ENCODE data around the gene AGBL4. TPM values are rescaled to one million over a fixed set of nuclear protein-coding genes. Genes with fewer than 3 reads are reported as not detected.

Gene AGBL4
- total RNA-seq, 1 experiment from 2014 or later = 0.35 TPM

DNA sequence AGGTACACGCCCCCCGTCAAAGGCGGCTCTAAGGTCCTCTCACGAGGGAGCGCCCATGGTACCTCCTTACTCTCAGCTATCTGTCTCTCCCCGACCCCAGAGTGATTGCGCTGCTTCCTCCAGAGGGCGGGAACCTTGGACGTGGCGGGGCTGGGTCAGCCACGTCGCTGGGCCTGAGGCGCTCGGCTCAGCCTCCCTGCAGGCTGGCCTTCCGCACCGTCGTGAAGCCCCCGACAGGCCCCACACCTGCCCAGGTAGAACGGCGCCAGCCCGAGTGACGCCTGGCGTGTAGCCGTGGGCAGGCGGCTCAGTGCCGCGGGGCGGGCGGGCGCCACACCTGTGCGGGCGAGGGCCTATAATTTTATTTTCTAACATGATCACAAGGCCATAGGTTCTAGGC is 1124.9 kb downstream of the AGBL4 start:
- DNase-seq (ENCODE audit: low spot score) = no peak

DNA sequence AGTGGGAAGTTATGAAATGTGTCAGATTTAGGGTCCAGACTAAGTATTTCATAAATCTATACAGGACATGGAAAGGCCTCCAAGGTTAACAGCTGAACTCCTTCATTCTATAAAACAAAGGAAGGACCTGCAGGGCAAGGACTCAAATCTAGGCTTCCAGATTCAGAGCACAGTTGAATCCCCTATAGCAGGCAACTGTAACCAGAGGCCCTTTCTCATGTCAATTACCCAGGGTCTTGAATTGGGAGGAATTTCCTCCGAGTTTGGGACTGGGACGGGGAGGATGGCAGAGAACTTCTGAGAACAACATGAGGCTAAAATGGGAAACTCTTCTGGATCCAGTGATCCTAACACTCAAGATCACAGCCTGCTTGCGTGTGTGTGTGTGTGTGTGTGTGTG is 1134.1 kb downstream of the AGBL4 start:
- DNase-seq (ENCODE audit: low spot score) = no peak

DNA sequence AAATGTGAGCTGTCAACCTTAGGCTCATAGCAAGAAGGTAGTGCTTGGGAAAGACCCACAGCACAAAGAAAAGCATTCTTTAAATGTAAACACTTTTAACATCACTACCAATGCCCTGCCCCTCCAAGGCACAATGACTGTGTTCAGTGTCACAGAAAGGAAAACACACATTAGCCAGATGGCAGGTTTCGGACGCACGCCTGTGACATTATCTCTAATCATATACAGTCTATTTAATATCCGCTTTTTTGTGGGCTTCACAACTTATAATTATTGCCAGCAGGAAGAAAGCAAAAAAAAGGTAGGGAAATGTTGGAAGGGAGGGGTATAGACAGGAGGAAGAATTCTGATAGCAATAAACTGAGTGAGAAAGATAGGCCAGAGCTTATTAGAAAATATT is 1134.7 kb downstream of the AGBL4 start:
- no peak for DNase-seq (ENCODE audit: low spot score)

DNA sequence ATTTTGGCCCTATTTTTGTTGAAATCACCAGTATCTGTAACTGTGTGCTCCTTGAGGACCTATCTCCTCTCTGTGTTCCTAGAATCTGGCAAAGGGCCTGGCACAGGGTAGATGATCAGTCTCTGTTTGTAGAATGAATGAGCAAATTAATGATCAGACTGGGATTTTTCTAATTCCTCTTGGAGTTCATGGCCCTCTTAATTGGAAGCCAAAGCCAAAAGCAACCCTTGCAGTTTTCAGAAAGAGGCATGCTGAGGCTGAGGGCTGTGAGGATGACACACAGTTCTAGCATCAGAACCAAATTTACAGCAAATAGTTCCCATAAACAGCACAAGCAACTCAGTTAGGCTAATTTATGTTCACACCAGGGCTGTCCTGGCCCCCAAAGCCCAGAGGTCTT is 1136.0 kb downstream of the AGBL4 start:
- no peak for DNase-seq (ENCODE audit: low spot score)

DNA sequence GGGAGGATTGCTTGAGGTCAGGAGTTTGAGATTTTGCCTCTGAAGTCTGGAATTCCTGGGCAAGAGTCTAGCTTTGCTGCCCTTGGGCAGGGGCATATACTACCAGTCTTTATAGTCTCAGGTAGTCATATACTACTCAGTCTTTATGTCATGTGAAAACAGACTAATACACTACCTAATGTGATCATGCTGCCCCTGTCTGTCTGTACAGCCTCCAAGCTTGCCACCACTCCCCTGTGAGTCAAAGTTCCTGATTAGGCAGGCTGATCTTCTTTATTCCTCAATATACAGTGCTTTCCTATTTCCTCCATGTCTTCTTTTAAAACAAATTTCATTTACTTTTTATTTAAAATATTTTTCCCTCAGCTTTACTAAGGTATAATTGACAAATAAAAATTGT is 1141.7 kb downstream of the AGBL4 start:
- DNase-seq (ENCODE audit: low spot score) = no peak

DNA sequence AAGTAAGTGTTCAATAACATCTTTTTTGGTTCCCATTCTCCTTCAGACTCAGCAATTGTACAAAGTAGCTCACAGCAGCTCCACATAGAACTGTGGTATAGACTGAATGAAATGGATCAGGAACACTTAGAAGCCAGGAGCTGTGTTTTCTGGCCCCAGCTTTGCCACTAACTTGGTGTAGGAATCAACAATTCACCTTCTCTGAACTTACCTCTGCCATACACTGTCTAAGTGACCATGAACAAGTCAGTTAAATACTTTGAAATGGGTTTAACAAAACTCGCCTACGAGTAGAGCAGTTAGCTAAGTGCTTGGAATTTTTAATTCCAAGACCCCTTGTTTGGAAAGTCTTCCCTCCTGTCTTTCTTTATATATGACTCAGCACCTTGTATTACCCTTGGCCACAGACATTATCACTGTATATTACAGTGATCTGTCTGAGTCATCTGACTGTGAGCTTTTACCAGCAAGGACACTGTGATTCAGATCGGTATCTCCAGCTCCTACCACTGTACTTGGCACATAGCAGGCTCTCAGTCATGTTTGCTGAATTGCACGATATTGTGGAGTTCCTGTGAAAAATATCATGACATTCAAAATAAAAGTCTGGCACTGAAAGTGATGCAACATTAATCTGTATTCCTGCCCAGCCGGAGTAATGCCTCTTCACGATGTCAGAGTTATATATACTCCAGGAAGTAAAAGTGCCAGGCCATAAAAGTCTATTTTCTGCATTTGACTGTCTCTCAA is 1145.4 kb downstream of the AGBL4 start:
- DNase-seq (ENCODE audit: low spot score) = peak; percentile 92

DNA sequence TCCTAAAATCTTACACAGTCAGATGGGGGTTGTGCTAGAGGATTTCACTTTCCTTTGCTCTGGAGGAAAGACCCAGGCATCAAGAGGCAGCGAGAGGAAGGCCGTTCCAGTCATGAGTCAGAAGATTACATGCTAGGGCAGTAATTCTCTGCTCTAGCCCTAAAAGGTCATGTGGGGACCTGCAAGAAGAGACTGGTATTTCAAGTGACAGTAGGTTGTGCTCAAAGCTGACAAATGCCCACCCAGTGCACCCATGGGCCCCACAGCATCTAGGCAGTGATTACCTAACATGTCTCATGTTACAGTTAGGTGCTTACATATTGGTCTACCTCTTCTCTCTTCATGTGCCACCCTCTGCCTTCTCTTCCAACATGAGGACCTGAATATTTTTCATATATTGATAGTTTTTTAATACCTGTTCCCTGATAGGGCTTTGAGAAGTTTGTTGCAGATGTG is 1147.4 kb downstream of the AGBL4 start:
- DNase-seq (ENCODE audit: low spot score) = peak; percentile 53

DNA sequence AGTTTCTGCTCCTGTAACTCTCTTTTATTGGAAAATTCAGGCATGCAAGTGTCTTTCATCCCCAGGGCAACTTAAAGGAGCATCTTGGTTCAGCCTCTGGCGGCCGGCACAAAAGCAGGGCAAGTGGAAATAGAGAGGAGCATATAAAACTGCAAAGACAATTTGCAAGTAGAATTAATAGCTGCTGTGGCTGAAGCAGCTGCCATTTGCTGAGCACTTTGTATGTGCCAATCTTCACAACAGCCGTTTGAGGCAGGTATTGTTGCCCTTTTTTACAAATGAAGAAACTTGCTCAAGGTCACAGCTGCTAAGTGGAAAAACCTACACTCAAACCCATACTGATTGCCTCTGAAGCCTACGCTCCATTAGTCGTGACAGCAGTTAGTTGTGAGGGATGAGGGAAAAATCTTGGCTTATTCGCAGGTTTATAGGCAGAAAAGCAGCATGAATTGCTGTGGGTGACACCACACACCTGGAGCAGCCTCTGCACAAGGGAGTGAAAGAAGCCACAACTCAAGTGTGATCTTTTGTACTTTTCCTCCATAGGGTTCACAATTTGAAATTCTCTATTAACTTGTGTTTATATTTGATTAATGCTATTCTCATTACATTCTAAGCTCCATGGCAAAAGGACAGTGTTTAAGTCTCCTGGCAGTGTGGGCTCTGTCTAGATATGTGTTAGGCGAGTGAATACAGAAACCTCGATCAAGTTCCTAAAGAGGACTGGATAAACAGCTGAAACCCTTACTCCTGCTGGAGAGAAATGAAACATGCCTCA is 1148.0 kb downstream of the AGBL4 start:
- no peak for DNase-seq (ENCODE audit: low spot score)

DNA sequence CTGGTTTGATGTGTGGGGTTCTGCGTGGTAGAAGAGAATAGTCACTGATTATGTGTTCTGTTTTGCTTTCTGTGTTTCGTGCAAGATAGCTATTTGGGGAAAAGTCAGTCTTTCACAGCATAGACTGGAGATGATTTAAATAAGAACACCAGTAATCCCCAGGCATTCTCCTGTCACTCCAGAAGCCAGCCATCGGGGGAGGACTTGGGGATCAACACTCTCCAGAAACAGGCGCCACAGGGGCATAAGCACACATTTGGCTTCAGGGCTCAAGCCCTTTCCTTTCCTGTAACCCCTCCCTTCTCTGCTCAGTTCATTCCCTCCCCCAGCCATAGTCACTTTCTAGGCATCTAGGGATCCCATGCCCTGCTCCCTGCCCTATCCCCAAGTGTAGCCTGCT is 1149.8 kb downstream of the AGBL4 start:
- DNase-seq (ENCODE audit: low spot score) = no peak

DNA sequence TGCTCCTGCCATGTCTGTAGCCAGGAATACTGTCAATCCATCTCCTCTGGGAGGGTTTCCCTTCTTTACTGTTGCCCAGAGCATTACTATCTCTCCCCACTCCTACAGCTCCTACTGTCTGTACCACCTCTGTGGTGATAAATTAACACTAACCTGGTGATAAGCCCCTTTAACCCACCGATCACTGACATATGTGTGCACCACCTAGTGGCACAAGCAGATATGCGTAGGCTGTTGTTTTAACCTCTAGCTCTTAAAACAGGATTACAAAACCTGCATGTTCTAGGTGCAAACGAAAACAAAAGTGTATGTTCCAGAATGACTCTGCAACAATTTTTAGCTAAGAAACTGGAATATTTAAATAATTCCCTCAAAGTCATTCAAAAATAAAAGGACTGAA is 1153.2 kb downstream of the AGBL4 start:
- DNase-seq (ENCODE audit: low spot score) = peak; percentile 50

DNA sequence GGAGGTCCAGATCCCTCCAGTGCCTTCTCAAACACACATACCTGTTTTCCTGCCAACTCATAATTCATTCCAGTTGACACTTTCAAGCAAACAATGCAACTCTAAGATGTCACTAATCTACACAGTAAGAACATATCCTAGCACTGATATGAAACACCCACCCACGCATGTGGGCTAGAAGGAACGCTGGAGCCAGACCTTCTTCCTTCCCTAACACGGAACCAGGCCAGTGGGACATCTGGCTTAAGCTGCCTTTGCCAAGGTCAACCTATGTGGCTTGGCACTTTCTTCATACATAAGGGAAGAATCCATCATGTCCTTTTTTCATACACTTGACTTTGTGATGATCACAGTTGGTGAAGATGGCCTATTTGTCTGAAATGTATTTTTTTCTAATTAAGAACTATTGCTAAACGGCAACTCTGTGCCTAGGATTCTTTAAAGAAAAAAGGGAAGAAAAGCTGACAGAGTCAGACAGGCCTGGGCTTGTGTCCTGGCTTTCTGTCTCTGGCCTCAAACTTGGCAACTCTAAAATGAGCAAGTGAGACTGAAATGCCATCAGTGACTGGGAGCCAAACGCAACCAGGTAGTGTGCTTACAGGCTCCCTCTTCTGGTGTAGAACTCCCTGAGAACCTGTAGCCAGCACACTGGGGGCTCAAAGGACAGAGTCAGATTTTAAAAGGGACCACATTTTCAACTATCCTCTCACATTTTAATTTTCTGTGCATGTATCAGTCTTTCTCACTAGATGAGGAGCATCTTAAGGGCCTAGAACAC is 1154.4 kb downstream of the AGBL4 start:
- no peak for DNase-seq (ENCODE audit: low spot score)

DNA sequence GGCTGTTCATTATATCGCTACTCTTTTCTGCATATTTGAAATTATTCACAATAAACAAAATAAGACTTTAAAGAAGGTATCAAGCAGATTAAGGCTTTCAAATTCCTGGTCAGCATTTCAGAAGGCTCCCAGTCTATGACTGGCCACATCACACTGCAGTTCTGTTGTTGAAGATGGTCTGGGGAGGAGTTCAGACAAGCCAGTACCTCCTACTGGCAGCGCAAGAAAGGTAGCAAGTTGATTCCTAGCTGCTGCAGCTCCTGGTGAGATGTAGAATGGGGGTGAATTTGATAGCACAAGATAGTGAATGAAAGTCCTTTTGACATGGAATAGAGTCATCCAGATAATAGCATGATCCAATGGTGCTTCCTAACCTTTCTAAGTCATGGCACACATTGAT is 1158.8 kb downstream of the AGBL4 start:
- no peak for DNase-seq (ENCODE audit: low spot score)

DNA sequence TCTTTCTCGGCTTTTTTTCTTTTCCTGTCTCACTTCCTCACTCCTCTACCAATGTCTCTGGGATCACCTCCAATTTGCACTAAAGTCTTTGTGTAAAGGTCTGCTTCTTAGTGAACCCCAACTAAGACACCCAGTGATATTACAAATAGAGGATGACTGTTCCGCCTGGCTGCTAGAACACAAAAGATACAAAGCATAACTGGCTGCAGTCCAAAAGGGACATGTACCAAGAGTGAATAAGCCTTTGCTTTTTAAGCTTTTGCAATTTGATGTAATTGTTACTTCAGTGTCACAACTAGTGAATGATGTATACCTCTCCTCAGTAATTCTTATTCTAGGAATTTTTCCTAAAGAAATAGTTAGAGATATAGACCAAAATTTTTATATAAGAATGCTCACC is 1164.3 kb downstream of the AGBL4 start:
- no peak for DNase-seq (ENCODE audit: low spot score)

DNA sequence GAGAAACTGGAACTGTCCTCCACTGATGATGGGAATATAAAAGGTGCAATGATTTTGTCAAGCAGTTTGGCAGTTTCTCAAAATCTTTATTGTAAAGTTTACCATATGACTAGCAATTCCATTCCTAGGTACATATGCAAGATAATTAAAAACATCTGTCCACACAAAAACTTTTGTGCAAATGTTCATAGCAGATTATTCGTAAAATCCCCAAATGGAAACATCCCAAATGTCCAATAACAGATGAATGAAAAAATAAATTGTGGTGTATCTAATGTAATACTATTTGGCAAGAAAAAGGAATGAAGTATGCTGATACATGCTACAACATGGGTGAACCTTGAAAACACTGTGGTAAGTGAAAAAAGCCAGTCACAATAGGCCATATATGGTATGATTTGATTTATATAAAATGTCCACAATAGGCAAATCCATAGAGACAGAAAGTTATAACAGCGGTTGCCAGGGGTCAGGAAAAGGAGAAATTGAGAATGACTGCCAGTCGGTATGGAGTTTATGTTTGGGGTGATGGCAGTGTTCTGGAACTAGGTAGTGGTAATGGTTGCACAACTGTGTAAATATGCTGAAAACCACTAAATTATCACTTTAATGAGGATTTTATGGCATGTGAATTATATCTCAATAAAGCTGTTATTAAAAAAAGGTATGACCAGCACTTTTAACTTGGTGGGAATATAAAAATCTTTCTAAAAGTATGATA is 1165.4 kb downstream of the AGBL4 start:
- no peak for DNase-seq (ENCODE audit: low spot score)

DNA sequence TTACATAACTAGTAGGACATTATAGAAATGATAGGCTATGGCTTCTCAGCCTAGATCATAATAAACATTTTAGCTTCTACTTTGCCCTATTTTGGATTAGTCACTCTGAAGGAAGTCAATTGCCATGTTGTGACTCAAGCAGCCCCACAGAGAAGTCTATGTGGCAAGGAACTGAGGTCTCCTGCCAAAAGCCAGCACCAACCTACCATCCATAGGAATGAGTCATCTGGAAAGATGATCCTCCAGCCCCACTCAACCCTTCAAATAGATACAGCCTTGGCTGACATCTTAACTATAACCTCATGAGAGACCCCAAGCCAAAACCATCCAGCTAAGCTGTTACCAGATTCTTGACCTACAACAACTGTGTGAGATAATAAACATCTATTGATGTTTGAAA is 1170.7 kb downstream of the AGBL4 start:
- peak; percentile 89 for DNase-seq (ENCODE audit: low spot score)

DNA sequence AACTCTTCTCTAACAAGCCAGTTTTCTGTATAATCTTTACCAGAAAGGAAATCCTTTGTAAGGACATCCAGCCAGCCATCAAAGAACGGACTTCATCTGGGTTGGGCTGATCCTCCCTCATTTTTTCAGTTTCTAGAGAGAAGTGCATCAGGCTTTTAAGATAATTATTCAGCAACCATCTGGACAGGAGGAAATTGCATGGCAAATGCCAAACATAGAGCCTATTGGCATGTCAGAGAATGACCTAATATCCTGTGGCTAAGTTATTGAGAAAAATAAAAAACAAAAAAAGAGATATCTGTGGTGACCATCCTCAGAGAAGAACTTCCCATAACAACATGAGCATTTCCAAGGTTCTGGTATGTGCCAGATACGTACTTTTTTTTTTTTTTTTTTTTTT is 1172.1 kb downstream of the AGBL4 start:
- no peak for DNase-seq (ENCODE audit: low spot score)

DNA sequence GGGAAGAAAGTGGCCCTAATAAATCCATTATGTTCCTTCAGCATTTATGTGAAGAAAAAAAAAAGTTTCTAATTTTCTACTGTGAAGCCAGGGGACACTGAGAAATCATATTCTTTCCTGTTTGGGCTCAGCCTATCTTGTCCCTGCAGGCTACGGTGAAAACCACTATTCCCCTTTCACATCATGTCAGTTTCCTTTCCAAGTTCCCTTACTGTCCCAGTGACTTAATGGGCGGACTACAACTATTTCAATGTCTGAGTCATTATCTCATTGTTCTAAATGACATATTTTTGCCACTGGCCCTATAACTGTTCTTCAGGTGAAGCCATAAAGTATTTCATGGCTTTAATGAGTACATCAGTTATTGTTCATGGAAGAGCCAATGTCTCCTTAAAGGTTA is 1175.7 kb downstream of the AGBL4 start:
- DNase-seq (ENCODE audit: low spot score) = no peak

DNA sequence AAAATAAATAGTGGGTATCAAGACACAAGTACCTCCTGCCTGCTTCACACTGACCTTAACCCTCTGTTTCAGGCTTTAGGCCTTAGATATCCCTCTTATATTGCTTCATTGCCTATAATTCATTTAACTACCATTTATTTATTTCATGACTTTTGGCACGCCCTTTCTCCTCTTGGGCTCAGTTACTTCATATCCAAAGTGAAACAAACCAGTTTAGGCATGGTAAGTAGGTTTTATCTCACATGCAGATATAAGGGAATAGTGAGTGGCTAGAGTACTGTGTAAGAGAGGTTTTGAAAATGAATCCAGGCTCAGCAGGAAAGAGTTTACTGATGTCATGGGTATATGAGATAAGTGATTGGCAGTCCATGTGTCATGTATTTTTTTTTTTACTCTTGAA is 1177.3 kb downstream of the AGBL4 start:
- no peak for DNase-seq (ENCODE audit: low spot score)

DNA sequence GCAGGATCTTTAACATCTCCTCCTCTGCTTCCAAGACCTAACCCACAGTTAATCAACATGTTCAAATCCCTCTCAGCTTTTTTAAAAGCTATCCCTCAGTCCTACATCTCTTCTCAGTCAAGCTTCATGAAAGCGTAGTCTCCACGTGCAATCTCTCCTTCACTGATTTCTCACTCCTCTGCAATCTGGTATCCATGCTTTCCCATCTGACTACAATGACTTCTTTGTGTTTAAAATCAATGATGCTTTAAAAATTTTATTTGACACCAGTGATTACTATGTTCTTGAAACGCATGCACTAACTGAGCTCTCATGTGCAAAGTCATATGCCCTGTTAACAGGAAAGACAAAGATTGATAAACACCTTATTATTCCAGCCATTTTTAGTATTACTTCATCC is 1179.6 kb downstream of the AGBL4 start:
- DNase-seq (ENCODE audit: low spot score) = no peak

DNA sequence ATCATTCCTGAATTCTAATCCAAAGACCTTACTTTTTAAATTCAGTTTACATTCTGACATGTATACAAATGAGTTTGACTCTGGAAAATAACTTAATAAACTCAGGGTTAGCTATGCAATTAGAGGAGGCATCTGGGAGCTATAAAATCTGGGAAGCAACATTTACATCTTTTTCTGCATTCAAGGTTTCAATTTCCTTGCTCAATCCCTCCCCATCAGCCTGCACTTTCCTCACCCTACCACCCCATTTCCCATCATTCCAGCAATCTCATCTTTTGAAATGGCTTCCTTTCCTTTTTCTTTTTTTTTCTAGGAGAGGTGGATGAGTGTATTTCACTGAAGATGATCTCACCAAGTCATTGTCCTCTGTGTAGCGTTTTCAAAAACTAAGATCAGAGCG is 1181.8 kb downstream of the AGBL4 start:
- no peak for DNase-seq (ENCODE audit: low spot score)

DNA sequence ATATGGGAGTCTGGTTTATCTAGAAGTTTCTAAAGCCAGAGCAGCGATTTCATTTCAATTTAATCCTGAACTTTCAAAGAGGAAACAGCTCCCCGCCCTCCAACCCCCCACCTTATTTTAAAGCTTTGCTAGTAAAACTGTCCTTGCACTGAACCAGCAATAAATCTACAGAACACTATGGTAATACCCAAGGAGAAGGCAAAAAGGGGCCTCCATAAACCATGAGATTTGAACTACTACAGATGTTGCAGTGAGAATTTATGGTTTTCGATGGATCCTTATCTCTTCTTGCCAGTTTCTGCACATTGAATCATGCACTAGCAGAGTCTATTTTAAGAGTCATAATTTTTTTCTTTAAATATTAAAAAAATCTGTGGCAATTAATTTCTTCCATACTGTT is 1182.3 kb downstream of the AGBL4 start:
- no peak for DNase-seq (ENCODE audit: low spot score)

Measured in H4 (cell line).